Muscle layer of duodenum (tissue), 2 donors: ENCODE measurements around the gene SCMH1.
"Not testable (repeated sequence)": the region's sequence is repeated elsewhere in the genome, so short reads cannot be mapped to it uniquely, and the experiment has no call there.

ENCODE experiments used
- H3K27ac ChIP-seq: one replicate; pipeline ENCODE4 v1.7.0; 2013; ENCODE audit warnings: mild to moderate bottlenecking, low read length
- H3K27me3 ChIP-seq: one replicate; pipeline ENCODE4 v1.7.0; 2013; ENCODE audit warnings: low read depth, mild to moderate bottlenecking, control low read depth, low read length
- H3K36me3 ChIP-seq, 2 donors: one replicate each; pipeline ENCODE4 v1.7.0; 2013; ENCODE audit warnings: low read length in 2 of 2, control low read depth in 1 of 2, mild to moderate bottlenecking in 1 of 2; ENCODE audit not compliant: insufficient read depth in 2 of 2, control insufficient read depth in 1 of 2
- H3K4me1 ChIP-seq, 2 donors: one replicate each; pipeline ENCODE4 v1.7.0; 2013; ENCODE audit warnings: low read length in 2 of 2, mild to moderate bottlenecking in 2 of 2, control low read depth in 1 of 2, moderate library complexity in 1 of 2; ENCODE audit not compliant: insufficient read depth in 2 of 2, control insufficient read depth in 1 of 2
- H3K4me3 ChIP-seq, 2 donors: one replicate each; pipeline ENCODE4 v1.7.0; 2013; ENCODE audit warnings: low read length in 2 of 2, low read depth in 1 of 2, mild to moderate bottlenecking in 1 of 2
- H3K9me3 ChIP-seq, 2 donors: one replicate each; pipeline ENCODE4 v1.7.0; 2013; ENCODE audit warnings: low read length in 2 of 2, control low read depth in 1 of 2, mild to moderate bottlenecking in 1 of 2; ENCODE audit not compliant: control insufficient read depth in 1 of 2
- donor health status: healthy.

The SCMH1 gene

DNA sequence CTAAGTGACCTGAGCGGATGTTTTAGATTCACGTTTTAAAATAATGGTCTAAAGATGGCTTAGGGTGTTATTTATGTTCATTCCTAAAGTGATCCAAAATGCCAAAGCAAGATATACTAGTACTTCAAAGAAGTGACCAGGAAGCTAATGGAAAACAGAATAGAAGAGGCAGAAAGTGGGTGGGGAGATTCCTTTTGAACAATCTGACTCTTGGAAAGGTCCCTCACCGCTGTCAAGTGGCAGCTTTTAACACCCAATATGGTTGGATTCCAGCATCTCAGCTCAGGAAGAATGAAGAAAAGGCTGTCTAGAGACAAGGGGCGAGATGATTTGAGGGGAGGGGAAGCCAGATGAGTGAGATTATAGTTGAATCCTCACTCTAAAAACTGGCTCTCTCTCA, 90.3 kb downstream of the SCMH1 start:
- no peaks in the 10 kb centered on the region for H3K9me3 ChIP-seq
- peaks cover 0 to 9% of the 10 kb centered on the region in 2 donors for H3K36me3 ChIP-seq
- H3K27me3 ChIP-seq, result no peaks in the 10 kb centered on the region
- H3K27ac ChIP-seq, result peak overlapping the region; percentile 30
- peaks cover 0 to 5% of the 10 kb centered on the region in 2 donors for H3K4me1 ChIP-seq
- no peak overlapping the region for H3K4me3 ChIP-seq

DNA sequence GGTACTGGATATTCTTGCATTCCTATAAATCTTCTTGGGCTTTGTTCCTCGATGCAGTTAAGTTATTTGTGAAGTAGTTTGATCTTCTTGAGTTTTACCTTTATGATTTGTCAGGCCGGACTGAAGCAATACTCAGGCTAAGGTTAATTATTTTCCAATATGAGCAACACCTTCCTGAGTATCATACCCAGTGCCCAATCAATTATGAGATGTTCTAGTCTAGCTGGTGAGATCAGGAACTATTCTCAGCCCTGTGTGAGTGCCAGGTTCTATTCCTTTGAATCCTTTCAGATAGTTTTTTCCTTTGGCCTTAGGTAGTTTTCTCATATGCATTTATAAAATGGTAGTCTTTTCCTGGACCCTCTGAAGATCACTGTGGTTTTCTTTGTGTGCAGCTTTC, 92.5 kb downstream of the SCMH1 start:
- no peaks in the 10 kb centered on the region for H3K27me3 ChIP-seq
- H3K4me1 ChIP-seq, result peaks cover 0 to 5% of the 10 kb centered on the region in 2 donors
- peaks cover 0 to 15% of the 10 kb centered on the region in 2 donors for H3K36me3 ChIP-seq
- no peak overlapping the region for H3K4me3 ChIP-seq
- H3K9me3 ChIP-seq, result no peaks in the 10 kb centered on the region
- H3K27ac ChIP-seq, result no peak overlapping the region

DNA sequence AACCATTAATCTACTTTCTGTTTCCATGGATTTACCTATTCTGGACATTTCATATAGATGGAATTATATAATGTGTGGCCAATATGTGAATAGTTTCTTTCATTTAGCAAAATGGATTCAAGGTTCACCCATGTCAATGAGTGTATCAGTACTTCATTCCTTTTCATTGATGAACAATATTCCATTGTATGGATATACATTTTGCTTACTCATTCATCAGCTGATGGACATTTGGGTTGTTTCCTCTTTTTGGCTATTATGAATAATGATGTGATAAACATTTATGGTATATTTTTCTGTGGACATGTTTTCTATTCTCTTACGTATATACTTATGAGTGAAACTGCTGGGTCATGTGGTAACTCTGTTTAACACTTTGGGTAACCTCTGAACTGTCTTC, 97.8 kb downstream of the SCMH1 start:
- H3K27ac ChIP-seq, result no peak overlapping the region
- H3K9me3 ChIP-seq, result peaks cover 0 to 9% of the 10 kb centered on the region in 2 donors
- H3K27me3 ChIP-seq, result no peaks in the 10 kb centered on the region
- peaks cover 15 to 38% of the 10 kb centered on the region in 2 donors for H3K36me3 ChIP-seq
- H3K4me3 ChIP-seq, result no peak overlapping the region
- H3K4me1 ChIP-seq, result no peaks in the 10 kb centered on the region

DNA sequence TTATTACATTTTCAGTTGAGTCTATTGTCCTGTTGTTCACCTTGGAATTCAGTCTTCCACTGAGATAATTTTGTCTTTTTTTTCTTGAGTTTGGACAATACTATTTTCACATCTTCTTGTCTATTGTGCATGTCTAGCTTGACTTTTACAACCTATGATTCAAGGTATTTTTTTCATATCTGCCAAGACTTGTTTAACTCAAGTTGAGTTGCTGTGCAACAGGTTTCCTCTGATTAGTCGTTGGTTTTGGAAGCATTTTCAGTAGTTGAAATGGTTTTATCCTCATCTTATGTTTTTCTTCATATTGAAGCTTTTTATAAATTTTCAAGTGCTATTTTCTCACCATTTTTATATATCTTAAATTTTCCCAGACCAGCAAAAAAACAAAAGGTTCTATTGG, 103.6 kb downstream of the SCMH1 start:
- Histone ChIP-seq H3K4me3 (no peak overlapping the region), H3K27ac (no peak overlapping the region), H3K9me3 (peaks cover 0 to 9% of the 10 kb centered on the region in 2 donors), H3K27me3 (no peaks in the 10 kb centered on the region), H3K36me3 (peaks cover 16 to 31% of the 10 kb centered on the region in 2 donors), H3K4me1 (no peaks in the 10 kb centered on the region)

DNA sequence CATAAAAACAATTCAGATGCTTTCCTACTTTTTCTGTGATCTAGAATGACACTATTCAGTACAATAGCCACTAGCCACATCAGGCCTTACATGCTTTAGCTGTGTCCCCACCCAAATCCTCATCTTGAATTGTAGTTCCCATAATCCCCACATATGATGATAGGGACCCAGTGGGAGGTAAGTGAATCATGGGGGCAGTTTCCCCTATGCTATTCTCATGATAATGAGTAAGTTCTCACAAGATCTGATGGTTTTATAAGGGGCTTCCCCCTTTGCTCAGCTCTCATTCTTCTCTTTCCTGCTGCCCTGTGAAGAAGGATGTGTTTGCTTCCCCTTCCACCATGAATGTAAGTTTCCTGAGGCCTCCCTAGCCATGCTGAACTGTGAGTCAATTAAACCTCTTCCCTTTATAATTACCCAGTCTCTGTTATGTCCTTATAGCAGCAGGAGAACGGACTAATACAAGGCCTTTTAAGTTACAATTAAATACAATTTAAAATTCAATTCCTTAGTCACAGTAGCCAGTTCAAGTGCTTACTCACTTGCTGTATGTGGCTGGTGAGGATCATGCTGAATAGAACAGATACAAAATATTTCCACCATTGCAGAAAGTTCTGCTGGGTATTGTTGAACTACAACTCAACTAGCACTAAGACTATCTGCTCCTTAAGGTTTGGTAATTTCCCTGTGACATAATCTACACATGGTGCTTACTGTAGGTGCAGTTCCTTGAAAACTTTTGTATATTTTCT, 106.7 kb downstream of the SCMH1 start:
- no peaks in the 10 kb centered on the region for H3K27me3 ChIP-seq
- H3K4me3 ChIP-seq, result no peak overlapping the region
- H3K36me3 ChIP-seq, result peaks cover 5% of the 10 kb centered on the region in 2 donors
- H3K27ac ChIP-seq, result no peak overlapping the region
- peaks cover 0 to under 1% of the 10 kb centered on the region in 2 donors for H3K9me3 ChIP-seq
- no peaks in the 10 kb centered on the region for H3K4me1 ChIP-seq

DNA sequence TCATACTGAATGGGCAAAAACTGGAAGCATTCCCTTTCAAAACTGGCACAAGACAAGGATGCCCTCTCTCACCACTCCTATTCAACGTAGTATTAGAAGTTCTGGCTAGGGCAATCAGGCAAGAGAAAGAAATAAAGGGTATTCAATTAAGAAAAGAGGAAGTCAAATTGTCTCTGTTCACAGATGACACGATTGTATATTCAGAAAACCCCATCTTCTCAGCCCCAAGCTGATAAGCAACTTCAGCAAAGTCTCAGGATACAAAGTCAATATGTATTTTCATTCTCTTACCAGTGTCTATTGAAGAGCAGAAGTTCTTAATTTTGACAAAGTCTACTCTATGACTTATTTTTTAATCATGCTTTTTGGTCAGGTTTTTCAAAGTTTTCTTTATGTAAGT, 107.8 kb downstream of the SCMH1 start:
- not testable (repeated sequence) for H3K4me1 ChIP-seq, H3K9me3 ChIP-seq, H3K36me3 ChIP-seq, H3K27me3 ChIP-seq, H3K4me3 ChIP-seq, H3K27ac ChIP-seq

DNA sequence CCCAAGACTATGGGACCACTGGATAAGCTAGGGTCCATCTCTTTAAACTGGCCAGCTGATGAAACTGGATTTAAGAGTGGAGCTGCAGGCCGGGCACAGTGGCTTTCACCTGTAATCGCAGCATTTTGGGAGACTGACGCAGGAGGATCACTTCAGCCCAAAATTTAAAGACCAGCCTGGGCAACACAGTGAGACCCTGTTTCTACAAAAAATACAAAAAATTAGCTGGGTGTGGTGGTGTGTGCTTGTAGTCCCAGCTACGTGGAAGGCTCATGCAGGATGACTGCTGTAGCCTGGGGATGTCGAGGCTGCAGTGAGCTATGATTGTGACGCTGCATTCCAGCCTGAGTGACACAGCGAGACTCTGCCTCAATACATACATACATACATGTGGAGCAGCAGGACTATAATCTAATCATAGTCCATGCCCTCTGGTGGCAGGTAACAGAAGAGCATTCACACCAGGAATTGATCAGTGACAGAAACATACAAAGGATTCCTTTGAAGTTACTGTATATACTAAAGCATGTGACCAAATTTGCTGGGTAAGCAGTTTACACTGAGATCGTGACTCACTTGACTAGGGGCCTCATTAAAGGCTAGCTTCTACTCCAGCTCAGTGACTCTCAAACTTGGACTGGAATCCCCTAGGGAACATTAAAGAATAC, 119.1 kb downstream of the SCMH1 start:
- no peaks in the 10 kb centered on the region for H3K36me3 ChIP-seq
- no peaks in the 10 kb centered on the region for H3K4me1 ChIP-seq
- H3K9me3 ChIP-seq, result no peaks in the 10 kb centered on the region
- no peaks in the 10 kb centered on the region for H3K27me3 ChIP-seq
- H3K4me3 ChIP-seq, result no peak overlapping the region
- H3K27ac ChIP-seq, result no peak overlapping the region

DNA sequence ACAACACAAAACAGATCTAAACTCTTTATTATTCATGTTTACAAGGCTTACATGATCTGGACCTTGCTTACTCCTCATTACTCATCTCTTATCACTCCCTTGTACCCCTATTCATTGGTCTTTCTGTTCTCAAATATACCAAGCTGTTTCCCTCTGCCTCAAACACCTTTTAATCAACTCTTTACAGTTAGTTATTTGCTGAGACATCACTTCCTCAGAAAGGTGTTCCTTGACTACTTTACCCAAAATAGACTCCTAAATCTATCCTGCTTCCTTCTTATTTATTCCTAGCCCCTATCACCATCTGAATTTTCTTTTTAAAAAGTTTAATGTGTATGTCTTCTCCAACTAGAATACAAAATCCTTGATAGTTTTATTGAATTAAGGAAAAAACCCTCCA, 120.0 kb downstream of the SCMH1 start:
- Histone ChIP-seq H3K27me3 (no peaks in the 10 kb centered on the region), H3K9me3 (no peaks in the 10 kb centered on the region), H3K36me3 (no peaks in the 10 kb centered on the region), H3K4me3 (no peak overlapping the region), H3K27ac (no peak overlapping the region), H3K4me1 (no peaks in the 10 kb centered on the region)

DNA sequence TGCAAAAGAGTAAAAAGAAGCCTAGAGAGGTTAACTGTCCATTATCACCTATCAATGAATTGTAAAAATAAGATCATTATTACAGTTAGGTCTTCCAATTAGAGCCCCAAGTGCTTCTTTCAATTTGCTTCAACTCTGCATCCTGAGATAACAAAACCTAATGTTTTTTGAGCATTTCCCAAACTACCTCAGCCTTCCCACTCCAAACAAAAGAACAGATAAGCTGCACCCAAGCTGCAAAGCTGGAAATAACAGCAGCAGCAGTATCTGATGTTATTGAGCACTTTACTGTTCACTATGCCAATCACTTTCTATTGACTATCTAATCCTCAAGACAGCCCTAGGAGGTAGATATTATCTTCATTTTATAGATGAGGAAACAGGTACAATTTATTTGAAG, 123.5 kb downstream of the SCMH1 start:
- Histone ChIP-seq H3K4me3 (no peak overlapping the region), H3K27ac (no peak overlapping the region), H3K36me3 (no peaks in the 10 kb centered on the region), H3K4me1 (no peaks in the 10 kb centered on the region), H3K9me3 (no peaks in the 10 kb centered on the region), H3K27me3 (no peaks in the 10 kb centered on the region)

DNA sequence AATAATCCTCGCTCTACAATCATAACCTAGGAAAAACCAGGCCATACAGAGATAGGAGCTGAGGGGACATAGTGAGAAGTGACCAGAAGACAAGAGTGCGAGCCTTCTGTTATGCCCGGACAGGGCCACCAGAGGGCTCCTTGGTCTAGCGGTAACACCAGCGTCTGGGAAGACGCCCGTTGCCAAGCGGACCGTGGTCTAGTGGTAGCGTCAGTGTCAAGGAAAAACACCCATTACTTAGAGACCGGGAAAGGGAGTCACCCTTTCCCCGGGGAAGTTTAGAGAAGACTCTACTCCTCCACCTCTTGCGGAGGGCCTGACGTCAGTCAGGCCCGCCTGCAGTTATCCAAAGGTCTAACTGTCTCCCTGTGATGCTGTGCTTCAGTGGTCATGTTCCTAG, 124.9 kb downstream of the SCMH1 start:
- not testable (repeated sequence) for H3K27ac ChIP-seq, H3K9me3 ChIP-seq, H3K27me3 ChIP-seq, H3K4me3 ChIP-seq, H3K4me1 ChIP-seq, H3K36me3 ChIP-seq

DNA sequence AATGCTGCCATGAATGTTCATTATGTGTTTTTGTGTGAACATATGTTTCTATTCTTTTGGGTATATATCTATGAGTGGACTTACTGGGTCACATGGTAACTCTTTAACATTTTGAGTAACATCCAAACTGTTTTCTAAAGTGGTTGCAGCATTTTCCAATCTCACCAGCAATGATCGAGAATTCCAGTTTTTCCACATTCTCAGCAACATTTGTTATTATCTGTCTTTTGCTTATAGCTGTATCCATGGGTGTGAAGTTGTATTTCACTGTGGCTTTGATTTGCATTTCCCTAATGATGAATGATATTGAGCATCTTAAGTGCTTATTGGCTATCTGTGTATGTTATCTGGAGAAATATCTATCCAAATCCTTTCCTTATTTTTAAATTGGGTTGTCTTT, 131.4 kb downstream of the SCMH1 start:
- H3K9me3 ChIP-seq, result no peaks in the 10 kb centered on the region
- no peak overlapping the region for H3K4me3 ChIP-seq
- H3K27ac ChIP-seq, result no peak overlapping the region
- H3K4me1 ChIP-seq, result peaks cover 9 to 13% of the 10 kb centered on the region in 2 donors
- no peaks in the 10 kb centered on the region for H3K27me3 ChIP-seq
- H3K36me3 ChIP-seq, result peaks cover 7 to 12% of the 10 kb centered on the region in 2 donors
